Activated CD8-positive, alpha-beta memory T cell treated with anti-CD3 and anti-CD28 coated beads, Interleukin-2, amount 50 U/mL, for 4 hours (primary cell): ENCODE data around the gene KCTD11.
"Not testable (repeated sequence)": the region's sequence is repeated elsewhere in the genome, so short reads cannot be mapped to it uniquely, and the experiment has no call there.

ENCODE experiments used
- DNase-seq: peaks from one replicate; pipeline ENCODE4 v3.0.0-alpha.2; 2020

KCTD11 gene

DNA sequence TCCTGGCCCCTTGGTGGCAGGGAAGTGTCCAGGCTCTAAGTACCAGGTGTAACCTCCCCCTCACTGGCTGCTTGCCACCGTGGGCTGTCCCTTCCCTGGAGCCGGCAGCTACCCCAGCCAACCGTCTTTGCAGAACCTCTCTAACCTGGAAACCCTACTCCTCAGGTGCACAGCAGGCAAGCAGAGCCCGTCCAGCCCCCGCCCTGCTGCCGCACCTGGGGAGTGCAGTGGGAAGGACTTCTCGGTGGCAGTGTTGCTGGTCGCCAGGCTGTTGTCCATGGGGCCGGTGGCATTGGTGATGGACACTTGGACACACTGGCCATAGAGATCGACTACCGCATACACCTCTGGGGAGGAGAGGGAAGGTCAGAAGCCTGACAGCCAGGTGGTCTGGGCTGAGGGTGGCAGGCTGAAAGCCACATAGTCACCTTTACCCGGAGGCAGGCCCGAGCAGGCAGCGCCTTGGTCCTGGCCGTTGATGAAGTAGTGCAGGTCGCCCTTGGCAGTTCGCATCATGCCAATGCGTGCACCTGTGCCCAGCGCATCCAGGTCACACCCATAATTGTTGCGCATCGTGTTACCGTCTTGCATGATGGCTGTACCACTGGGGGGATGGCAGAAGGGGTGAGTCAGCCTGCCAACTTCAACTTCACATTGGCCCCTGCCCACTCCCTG is 29.3 kb upstream of the KCTD11 start:
- no peak for DNase-seq

DNA sequence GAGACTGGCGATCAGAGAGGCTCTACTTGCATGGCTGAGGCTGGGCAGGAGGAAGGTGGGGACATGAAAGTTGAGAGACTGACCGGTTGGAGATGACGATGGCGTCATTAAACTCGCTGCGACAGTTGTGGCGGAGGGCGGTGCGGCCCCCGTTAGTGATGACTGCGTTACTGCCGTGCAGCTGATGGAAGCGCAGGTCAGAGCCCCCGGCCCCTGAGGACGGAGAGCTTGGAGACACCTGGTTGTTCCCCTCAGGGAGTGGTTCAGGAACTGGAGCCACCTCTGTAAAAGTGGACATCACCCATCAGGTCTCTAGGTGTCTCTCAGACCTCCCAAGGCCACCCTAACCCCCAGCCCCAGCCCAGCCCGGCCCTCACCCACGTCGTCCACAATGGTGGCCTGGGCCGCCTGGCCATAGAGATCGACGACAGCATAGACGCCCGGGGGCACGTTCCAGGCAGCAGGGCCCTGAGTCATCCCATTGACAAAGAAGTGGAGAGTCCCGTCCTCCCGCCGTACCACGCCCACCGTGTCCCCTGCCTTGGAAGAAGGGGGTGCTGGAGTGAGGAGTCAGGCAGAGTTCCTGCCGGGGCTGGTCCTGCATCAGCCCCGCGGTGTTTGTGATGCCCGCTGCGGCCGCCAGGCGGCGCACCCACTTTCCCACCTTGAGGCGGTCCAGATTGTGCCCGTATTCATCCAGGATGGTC is 28.1 kb upstream of the KCTD11 start:
- peak; percentile 70 for DNase-seq

GRCh38 chr17:7324438-7324779 is 27.6 kb upstream of the KCTD11 start:
- no peak for DNase-seq

- DNase-seq = no peak
Measured at GRCh38 chr17:7325031-7325528, 26.9 kb upstream of the KCTD11 start.

GRCh38 chr17:7326186-7326585 is 25.8 kb upstream of the KCTD11 start:
- no peak for DNase-seq

GRCh38 chr17:7327056-7327455 is 24.9 kb upstream of the KCTD11 start:
- no peak for DNase-seq

- DNase-seq = no peak
Measured at GRCh38 chr17:7327501-7327900, 24.5 kb upstream of the KCTD11 start.

DNA sequence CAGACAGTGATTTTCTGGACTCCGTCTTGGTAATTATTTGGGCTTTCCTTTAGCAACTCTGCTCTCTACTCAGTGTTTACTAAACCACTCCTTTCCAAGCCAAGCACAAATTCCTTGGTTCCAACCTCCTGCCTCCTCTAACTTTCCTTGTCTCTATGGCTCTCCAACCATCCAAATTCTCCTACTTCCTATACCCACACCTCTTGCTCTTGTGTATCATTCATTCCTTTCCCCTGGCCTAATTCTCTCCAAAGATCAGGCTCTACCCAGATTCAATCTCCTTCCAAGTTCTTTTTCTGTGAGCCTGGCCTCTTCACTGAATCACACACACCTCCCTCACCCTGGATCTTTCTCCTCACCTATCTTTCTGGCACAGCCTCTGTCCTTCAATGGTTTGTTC is 24.0 kb upstream of the KCTD11 start:
- no peak for DNase-seq

GRCh38 chr17:7328840-7329373 is 23.1 kb upstream of the KCTD11 start, which contains the start of gene NEURL4:
TSS of gene NEURL4 (minus strand) at chr17:7329335. CDS start at chr17:7329312, 23 bp downstream.
- DNase-seq = no peak

DNA sequence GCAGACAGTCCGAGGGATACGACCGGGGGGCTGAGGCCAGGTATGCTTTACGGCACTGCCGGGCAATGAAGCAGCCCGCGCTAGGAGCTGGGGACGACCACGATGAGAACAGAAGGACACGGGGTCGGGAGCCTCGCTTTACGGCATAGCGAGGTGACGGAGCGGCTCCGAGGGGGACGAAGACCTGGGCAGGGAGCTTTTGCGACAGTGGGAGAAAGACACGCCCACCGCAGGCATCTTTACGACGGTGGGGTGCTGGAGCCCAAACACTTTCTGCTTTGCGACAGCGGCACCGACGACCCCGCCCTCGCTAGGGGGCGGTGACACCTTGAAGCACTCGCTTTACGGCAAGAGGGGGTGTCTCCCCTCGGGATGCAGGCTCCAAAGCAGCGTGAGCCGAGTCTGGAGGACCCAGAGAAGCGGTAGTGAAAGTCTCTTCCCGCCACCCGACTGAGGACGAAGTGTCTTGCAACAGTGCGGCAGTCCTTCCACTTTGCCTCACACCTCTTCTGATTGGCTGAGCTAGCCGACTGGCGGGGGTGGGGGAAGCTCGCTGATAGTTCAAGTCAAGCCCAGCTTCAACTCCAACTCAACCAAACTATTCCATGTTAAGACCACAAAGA is 22.5 kb upstream of the KCTD11 start:
- DNase-seq = peak; percentile 95

DNA sequence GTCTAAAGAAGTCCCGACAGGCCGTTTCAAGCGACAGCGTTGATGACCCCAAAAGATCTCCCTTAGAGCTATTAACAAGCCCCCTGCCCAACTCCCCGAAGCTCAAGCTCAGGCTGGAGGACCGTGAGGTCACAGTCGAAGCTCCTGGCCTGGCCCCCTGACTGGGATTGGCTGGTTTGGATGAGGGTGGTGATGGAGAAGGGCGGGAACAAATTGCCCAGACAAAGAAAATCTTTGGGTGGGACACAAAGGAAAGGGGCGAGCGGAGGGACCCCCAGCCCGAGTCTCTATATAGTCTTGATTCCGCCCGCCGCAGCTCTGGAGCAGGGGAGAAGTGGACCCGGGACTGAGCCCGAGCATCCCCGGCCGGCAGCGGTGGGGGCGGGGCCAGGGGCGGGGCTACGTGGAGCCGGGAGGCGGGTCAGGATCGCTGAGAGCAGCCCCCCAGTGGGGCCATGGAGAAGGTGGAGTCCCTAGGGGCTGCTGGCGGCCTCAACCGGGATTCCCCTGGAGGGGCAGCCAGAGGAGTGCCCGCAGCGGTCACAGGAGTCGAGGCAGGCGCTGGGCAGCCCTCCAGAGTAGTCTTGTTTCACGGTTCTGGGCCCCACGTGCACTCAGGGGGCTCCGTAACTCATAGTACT is 21.8 kb upstream of the KCTD11 start:
- DNase-seq = peak; percentile 74

DNA sequence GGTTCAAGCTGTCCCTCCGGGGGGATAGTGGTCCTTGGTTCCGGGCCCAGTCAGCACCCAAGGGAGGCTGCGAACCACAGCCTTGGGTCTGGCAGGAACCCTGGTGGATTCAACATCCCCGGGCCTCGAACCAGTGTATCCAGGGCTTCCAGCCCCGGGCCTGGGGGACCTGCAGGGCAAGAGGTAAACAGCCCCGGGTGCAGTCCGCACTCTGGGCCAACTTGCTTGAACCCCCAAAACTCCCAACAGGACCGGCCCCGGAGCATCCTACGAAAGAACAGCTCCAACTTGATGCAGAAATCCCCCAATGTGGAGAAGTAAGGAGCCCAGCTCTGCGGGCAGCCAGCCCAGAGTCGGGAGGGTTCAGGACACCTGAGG is 21.3 kb upstream of the KCTD11 start:
- DNase-seq = no peak

DNA sequence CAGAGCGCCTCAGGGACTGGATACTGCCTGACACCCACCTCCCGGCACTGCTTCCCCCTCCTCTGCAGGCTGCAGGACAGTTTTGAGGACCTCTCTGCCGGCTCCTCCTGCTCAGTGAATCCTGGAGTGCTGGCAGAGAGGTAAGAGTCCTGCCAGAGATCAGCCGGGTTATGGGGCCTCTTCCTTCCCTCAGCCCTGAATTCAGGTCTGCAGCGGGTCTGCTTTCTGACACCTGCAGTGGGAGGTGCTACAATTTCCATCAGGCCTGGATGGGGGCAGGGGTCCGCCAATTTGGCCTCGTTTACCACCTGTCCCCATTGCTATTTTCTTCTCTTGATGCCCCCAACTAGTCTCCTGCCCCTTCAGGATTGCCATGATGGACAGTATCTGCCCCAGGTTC is 19.9 kb upstream of the KCTD11 start:
- DNase-seq = no peak

GRCh38 chr17:7332600-7333069 is 19.3 kb upstream of the KCTD11 start:
- DNase-seq = not testable (repeated sequence)

GRCh38 chr17:7334938-7335538 is 16.9 kb upstream of the KCTD11 start:
- DNase-seq = no peak

DNA sequence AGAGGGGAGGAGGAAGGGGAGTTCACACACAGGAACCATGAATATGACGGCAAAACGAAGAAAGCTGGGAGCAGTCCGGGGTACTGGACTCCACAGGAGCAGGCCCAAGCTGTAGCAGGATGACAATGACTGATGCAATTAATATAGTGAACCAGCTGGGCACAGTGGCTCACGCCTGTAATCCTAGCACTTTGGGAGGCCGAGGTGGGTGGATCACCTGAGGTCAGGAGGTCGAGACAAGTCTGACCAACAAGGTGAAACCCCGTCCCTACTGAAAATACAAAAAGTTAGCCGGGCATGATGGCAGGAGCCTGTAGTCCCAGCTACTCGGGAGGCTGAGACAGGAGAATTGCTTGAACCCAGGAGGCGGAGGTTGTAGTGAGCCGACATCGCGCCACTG is 16.2 kb upstream of the KCTD11 start:
- DNase-seq = not testable (repeated sequence)

DNA sequence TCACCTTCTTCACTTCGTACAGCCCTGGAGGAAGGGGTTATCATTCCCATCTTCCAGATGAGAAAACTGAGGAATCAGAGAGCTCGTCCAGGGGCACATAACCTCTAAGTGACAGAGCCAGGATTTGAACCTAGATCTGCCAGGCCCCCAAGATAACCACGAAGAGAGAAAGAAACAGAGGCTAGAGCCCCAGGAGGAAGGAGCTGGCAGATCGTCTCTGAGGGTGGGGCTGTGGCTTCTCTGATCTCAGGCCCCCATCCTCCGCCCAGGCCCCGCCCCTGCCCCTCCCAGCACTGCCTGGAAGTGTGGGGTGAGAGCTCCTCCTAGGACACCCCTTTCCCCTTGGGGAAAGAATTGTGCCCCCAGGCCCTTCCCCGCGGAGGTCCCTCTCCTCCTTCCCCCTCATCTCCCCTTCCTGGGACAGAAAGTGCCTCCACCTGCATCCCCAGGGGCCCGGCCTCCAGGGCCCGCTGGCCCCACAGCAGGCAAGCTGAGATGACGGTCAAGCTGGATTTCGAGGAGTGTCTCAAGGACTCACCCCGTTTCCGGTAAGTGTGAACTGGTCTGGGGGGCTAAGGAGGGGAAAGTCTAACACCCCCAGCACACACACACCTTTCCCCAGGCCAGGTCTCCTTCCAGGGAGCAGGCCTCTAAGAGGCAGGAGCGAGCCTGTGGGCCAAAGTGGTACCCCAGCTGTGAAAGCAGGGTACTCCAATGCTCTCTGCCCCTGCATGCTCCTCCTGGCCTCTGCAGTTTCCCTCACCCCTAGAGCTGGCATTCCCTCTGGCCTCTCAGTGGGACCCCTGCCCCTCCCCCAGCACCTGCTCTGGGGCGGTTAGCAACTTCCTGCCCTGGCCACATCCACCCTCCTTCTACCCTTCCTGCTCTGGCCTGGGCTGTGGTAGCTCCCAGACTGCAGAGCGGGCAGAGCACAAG is 15.5 kb upstream of the KCTD11 start, which contains the start of gene ACAP1:
ACAP1 (plus strand) TSS at position 290 of the 936 bp plus-strand sequence; CDS start at position 496, 206 bp downstream.
- DNase-seq = peak; percentile 83

DNA sequence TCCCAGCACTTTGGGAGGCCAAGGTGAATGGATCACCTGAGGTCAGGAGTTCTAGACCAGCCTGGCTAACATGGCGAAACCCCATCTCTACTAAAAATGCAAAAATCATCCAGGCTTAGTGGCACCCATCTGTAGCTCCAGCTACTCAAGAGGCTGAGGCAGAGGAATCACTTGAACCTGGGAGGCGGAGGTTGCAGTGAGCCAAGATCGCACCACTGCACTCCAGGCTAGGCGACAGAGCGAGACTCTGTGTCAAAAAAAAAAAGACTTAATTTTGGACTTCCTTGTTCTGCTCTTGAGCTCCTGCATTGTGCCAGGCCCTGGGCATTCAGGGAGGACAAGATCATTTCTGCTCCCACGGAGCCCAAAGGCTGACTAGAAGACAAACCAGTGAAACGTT is 14.4 kb upstream of the KCTD11 start:
- not testable (repeated sequence) for DNase-seq

DNA sequence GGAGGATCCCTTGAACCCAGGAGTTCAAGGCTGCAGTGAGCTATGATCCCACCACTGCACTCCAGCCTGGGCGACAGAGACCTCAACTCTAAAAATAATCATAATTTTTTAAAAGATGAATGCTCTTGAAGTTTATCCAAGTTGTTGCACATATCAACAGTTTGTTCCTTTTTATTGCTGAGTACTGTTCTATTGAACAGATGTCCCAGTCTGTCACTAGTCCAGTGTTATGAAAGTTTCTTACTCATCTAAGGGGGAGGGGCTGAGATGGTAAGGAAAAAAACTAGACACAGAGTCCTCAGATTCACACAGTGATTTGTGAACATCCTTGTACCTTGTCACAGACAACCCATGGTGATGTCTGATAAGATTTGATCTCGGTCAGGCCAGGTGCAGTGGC is 11.8 kb upstream of the KCTD11 start:
- DNase-seq = no peak

- DNase-seq = no peak
Measured at GRCh38 chr17:7341842-7342241, 10.1 kb upstream of the KCTD11 start.

GRCh38 chr17:7343250-7343649 is 8.7 kb upstream of the KCTD11 start:
- DNase-seq = no peak
